CD4-positive, alpha-beta T cell (primary cell): ENCODE measurements around the gene KIF23. TPM values are rescaled to one million over a fixed set of nuclear protein-coding genes. Genes with fewer than 3 reads are reported as not detected.
A peak's percentile ranks its signal among the peaks of the same experiment; 100 is the strongest.

Experiments
- ATAC-seq: fragments of 200-7000 bp; cut with Tn5 transposase; one replicate; pipeline ENCODE4 v1.10.0; 2022; ENCODE audit warnings: mild to moderate bottlenecking; ENCODE audit not compliant: poor library complexity
- CTCF ChIA-PET: fragments of 350-600 bp; sonication (Branson Sonifier 250); formaldehyde crosslinking; loops from one replicate; lab custom pipeline; 2021; ENCODE audit warnings: antibody characterized with exemption, inconsistent platforms; lab: Charles Lee
- POLR2A ChIA-PET: fragments of 350-600 bp; sonication (Branson Sonifier 250); formaldehyde crosslinking; loops from one replicate; lab custom pipeline; 2021; ENCODE audit warnings: antibody characterized with exemption, inconsistent platforms; lab: Charles Lee
- DNase-seq, 14 experiments: peaks; one replicate each; pipeline ENCODE4 v3.0.0-alpha.2; 2013 to 2020; ENCODE audit warnings: mixed read lengths in 2 of 14
- H3K27ac ChIP-seq, 2 donors: one replicate each; pipeline versions ENCODE4 v1.5.1 to v1.7.0; 2013; ENCODE audit warnings: low read length in 2 of 2, low read depth in 1 of 2, mild to moderate bottlenecking in 1 of 2
- H3K27me3 ChIP-seq, 2 experiments: 1 replicate in 1 of 2; 2 replicates in 1 of 2; pipeline versions ENCODE4 v1.6.1 to v1.7.0; 2013; ENCODE audit warnings: low read length in 2 of 2, control low read depth in 1 of 2, mild to moderate bottlenecking in 1 of 2, moderate library complexity in 1 of 2; ENCODE audit not compliant: insufficient read depth in 2 of 2, control insufficient read depth in 1 of 2
- H3K36me3 ChIP-seq: one replicate; pipeline ENCODE4 v1.6.1; 2013; ENCODE audit warnings: low read length, control low read depth; ENCODE audit not compliant: insufficient read depth
- H3K4me1 ChIP-seq: one replicate; pipeline ENCODE4 v1.6.1; 2013; ENCODE audit warnings: low read length, control low read depth; ENCODE audit not compliant: insufficient read depth
- H3K4me3 ChIP-seq: one replicate; pipeline ENCODE4 v1.5.1; 2013; ENCODE audit warnings: mild to moderate bottlenecking, low read length, moderate library complexity
- H3K9me3 ChIP-seq, 2 experiments: 1 replicate in 1 of 2; 2 replicates in 1 of 2; pipeline versions ENCODE4 v1.6.1 to v1.7.0; 2013; ENCODE audit warnings: low read length in 2 of 2, mild to moderate bottlenecking in 2 of 2, control low read depth in 1 of 2, moderate library complexity in 1 of 2; ENCODE audit not compliant: control insufficient read depth in 1 of 2, insufficient read depth in 1 of 2
- H3K27ac Mint-ChIP-seq: one replicate; pipeline ENCODE4 v1.8.0; 2020; ENCODE audit warnings: mixed read lengths
- H3K27me3 Mint-ChIP-seq: one replicate; pipeline ENCODE4 v1.8.0; 2021; ENCODE audit warnings: mixed read lengths
- H3K36me3 Mint-ChIP-seq: one replicate; pipeline ENCODE4 v1.8.0; 2021; ENCODE audit warnings: low read depth, mixed read lengths
- H3K4me1 Mint-ChIP-seq: one replicate; pipeline ENCODE4 v1.8.0; 2021; ENCODE audit warnings: low read depth, mixed read lengths
- H3K4me3 Mint-ChIP-seq: one replicate; pipeline ENCODE4 v1.8.0; 2020; ENCODE audit warnings: mild to moderate bottlenecking, mixed read lengths
- H3K9me3 Mint-ChIP-seq: one replicate; pipeline ENCODE4 v1.8.0; 2020; ENCODE audit warnings: mixed read lengths
- intact Hi-C, 2 experiments: fragments of 100-400 bp; cut with DNase I in 1 of 2; cut with micrococcal nuclease in 1 of 2; formaldehyde crosslinking; loops; one replicate each; pipeline versions ENCODE4 v1.15.1 to v1.9.0; 2023 to 2025; cut with DNase I, micrococcal nuclease
- total RNA-seq, 174 experiments: library from RNA in 2 of 174; stranded (reverse) in 2 of 174; gene quantifications; one replicate each; pipeline ENCODE4 v1.2.3 and lab custom pipeline; 2021 to 2026
- TF ChIP-seq, protein P1 (sequence below): fragments of 200-600 bp; IDR thresholded peaks from one replicate; pipeline ENCODE4 v1.8.0; 2022; ENCODE audit warnings: antibody characterized with exemption, mild to moderate bottlenecking

KIF23 gene
- total RNA-seq, 2 experiments from 2014 or later = 0.71 to 1.1 TPM

DNA sequence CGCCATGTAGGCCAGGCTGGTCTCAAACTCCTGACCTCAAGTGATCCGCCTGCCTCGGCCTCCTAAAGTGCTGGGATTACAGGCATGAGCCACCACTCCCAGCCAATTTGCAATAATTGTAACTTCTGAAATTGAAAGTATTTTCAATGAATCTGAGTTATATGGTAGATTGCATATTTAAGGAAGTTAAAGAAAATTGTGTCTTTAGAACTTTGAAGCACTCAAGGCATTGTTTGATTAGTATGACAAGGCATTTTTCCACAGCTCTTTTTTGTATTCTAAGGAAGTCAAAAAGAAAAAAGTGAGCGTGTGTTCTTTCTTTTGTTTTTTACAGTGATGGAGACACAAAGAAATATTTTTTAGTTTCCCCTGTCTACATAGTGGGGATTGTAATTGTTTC, 22.8 kb downstream of the KIF23 start:
- H3K4me1 ChIP-seq = no peaks in the 10 kb centered on the region
- POLR2A ChIA-PET = interaction anchor here (1.8 kb wide), 1 partner anchor 16 kb away, joined by 6 read pairs; the partner anchor contains the start of gene RPLP1
- ATAC-seq = no peak

DNA sequence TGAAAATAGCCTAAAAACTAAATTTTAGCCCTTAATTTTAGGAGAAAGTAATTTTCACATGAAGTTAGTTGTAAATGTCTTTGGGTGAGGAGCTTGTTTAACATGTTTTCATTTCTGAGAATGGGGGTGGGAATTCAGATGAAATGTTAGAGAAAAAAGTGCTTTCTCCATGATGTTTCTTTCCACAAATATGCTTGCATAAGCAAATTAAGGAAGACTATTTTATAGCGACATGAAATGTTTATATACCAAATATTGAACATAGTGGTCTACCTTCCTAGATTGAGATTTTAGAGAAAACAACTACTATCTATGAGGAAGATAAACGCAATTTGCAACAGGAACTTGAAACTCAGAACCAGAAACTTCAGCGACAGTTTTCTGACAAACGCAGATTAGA, 25.5 kb downstream of the KIF23 start:
- H3K36me3 Mint-ChIP-seq = no peaks in the 10 kb centered on the region
- H3K27me3 ChIP-seq = no peaks in the 10 kb centered on the region
- no peaks in the 10 kb centered on the region for H3K9me3 Mint-ChIP-seq
- CTCF ChIA-PET = interaction anchor here (0.7 kb wide), 1 partner anchor 16 kb away, joined by 3 read pairs; no protein-coding TSS in a partner anchor
- TF ChIP-seq, protein P1, sequence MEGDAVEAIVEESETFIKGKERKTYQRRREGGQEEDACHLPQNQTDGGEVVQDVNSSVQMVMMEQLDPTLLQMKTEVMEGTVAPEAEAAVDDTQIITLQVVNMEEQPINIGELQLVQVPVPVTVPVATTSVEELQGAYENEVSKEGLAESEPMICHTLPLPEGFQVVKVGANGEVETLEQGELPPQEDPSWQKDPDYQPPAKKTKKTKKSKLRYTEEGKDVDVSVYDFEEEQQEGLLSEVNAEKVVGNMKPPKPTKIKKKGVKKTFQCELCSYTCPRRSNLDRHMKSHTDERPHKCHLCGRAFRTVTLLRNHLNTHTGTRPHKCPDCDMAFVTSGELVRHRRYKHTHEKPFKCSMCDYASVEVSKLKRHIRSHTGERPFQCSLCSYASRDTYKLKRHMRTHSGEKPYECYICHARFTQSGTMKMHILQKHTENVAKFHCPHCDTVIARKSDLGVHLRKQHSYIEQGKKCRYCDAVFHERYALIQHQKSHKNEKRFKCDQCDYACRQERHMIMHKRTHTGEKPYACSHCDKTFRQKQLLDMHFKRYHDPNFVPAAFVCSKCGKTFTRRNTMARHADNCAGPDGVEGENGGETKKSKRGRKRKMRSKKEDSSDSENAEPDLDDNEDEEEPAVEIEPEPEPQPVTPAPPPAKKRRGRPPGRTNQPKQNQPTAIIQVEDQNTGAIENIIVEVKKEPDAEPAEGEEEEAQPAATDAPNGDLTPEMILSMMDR = no peak
- H3K27ac ChIP-seq = no peak overlapping the region
- no peak overlapping the region for H3K4me3 Mint-ChIP-seq
- intact Hi-C loops = no loop called here
- H3K9me3 ChIP-seq = no peaks in the 10 kb centered on the region
- no peak for ATAC-seq
- H3K4me1 Mint-ChIP-seq = peaks cover 8% of the 10 kb centered on the region
- no peak overlapping the region for H3K4me3 ChIP-seq
- H3K4me1 ChIP-seq = peaks cover 5% of the 10 kb centered on the region
- no peak overlapping the region for H3K27ac Mint-ChIP-seq
- H3K36me3 ChIP-seq = no peaks in the 10 kb centered on the region
- no peak for DNase-seq
- H3K27me3 Mint-ChIP-seq = no peaks in the 10 kb centered on the region
- POLR2A ChIA-PET = interaction anchor here (2.4 kb wide), 1 partner anchor 13 kb away, joined by 14 read pairs; the partner anchor contains the start of gene RPLP1

More for the DNA sequence above, 22.8 kb downstream of the KIF23 start:
- no peak overlapping the region for H3K4me3 Mint-ChIP-seq
- no peaks in the 10 kb centered on the region for H3K27me3 Mint-ChIP-seq
- Histone ChIP-seq H3K27ac (no peak overlapping the region), H3K36me3 (no peaks in the 10 kb centered on the region), H3K9me3 (no peaks in the 10 kb centered on the region), H3K4me3 (no peak overlapping the region), H3K27me3 (no peaks in the 10 kb centered on the region)
- intact Hi-C loops = no loop called here
- DNase-seq = no peak
- H3K36me3 Mint-ChIP-seq = no peaks in the 10 kb centered on the region
- TF ChIP-seq, protein P1 = no peak
- H3K27ac Mint-ChIP-seq = no peak overlapping the region
- H3K9me3 Mint-ChIP-seq = no peaks in the 10 kb centered on the region
- CTCF ChIA-PET = interaction anchor here (1.1 kb wide), 1 partner anchor 23 kb away, joined by 4 read pairs; the partner anchor contains the start of gene KIF23
- H3K4me1 Mint-ChIP-seq = no peaks in the 10 kb centered on the region

DNA sequence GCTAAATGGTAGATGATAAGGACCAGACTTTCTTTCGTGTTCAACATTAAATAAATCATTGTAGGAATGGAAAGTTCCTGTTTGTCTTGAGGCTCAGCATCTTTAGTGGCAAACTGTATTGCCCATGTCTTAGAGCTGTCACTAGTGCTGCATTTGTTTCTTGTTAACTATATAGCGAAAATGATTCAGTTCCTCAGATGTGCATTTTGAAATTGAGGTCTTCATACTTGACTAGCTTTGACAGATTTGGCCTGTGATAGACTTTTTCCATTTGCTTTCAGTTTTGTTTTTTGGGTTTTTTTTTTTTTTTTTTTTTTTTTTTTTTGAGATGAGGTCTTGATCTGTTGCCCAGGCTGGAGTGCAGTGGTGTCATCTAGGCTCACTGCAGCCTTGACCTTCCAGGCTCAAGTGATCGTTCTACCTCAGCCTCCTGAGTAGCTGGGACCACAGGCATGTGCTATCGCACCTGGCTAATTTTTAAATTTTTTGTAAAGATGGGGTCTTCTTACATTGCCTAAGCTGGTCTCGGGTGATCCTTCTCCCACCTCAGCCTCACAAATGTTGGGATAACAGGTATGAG, 29.0 kb downstream of the KIF23 start:
- no peaks in the 10 kb centered on the region for H3K9me3 ChIP-seq
- H3K36me3 Mint-ChIP-seq = no peaks in the 10 kb centered on the region
- TF ChIP-seq, protein P1 = no peak
- intact Hi-C loops = no loop called here
- DNase-seq (peak in 1 of 14 experiments; percentile 41), ATAC-seq (no peak)
- CTCF ChIA-PET = interaction anchor here (0.7 to 0.9 kb wide), 2 partner anchors 9 to 11 kb away, joined by 3 read pairs; no protein-coding TSS in a partner anchor
- H3K4me3 Mint-ChIP-seq = no peak overlapping the region
- peaks cover 5% of the 10 kb centered on the region for H3K4me1 ChIP-seq
- POLR2A ChIA-PET = interaction anchor here (1.6 kb wide), 1 partner anchor 10 kb away, joined by 8 read pairs; the partner anchor contains the start of gene RPLP1
- no peak overlapping the region for H3K4me3 ChIP-seq
- H3K27me3 ChIP-seq = no peaks in the 10 kb centered on the region
- H3K9me3 Mint-ChIP-seq = no peaks in the 10 kb centered on the region
- H3K4me1 Mint-ChIP-seq = peaks cover 8% of the 10 kb centered on the region
- H3K36me3 ChIP-seq = no peaks in the 10 kb centered on the region
- no peak overlapping the region for H3K27ac ChIP-seq
- H3K27me3 Mint-ChIP-seq = no peaks in the 10 kb centered on the region
- no peak overlapping the region for H3K27ac Mint-ChIP-seq
